ENCODE measurements around the gene TM7SF3. TPM values are rescaled to one million over a fixed set of nuclear protein-coding genes. Genes with fewer than 3 reads are reported as not detected.

TM7SF3 gene
- total and polyA plus RNA-seq, 2 donors from 2014 or later, result 63.1 to 70.1 TPM

DNA sequence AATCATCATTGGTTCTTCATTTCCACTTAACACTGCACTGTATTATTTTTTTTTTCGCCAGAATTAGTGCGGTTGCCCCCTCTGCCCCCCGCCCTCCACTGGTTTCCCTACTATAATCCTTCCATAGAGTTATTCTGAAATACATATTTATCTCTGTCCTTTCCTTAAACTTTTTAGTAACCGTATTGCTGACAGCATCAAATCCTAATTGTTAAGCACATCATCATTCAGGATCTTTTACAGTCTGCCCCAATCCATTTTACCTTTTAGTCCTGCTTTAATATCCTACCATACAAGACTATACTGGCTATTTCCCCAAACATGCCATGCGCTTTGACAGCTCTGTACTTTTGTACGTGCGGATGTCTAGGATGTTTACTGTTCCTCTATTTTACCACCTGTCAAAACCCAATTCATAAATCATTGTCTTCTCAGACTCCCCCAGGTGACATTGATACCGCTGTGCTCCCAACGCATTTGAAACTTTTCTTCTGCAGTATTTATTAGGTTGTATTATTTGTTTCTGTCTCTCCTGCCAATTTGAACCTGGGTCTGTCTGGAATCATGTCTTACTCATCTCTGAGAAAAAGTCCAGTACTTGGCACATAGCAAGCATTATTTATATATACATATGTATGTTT lies 74.9 kb downstream of the TM7SF3 start:
- no peak for FAIRE-seq
- TF ChIP-seq, protein P1, sequence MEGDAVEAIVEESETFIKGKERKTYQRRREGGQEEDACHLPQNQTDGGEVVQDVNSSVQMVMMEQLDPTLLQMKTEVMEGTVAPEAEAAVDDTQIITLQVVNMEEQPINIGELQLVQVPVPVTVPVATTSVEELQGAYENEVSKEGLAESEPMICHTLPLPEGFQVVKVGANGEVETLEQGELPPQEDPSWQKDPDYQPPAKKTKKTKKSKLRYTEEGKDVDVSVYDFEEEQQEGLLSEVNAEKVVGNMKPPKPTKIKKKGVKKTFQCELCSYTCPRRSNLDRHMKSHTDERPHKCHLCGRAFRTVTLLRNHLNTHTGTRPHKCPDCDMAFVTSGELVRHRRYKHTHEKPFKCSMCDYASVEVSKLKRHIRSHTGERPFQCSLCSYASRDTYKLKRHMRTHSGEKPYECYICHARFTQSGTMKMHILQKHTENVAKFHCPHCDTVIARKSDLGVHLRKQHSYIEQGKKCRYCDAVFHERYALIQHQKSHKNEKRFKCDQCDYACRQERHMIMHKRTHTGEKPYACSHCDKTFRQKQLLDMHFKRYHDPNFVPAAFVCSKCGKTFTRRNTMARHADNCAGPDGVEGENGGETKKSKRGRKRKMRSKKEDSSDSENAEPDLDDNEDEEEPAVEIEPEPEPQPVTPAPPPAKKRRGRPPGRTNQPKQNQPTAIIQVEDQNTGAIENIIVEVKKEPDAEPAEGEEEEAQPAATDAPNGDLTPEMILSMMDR (IDR thresholded peaks at IDR 0.05; ENCODE audit: borderline replicate concordance, extremely low read depth, insufficient read depth), result no peak
- peak overlapping the region in 1 of 2 donors; percentile 98 for H3K27ac ChIP-seq (ENCODE audit: low read depth in 2 of 2, low read length in 2 of 2)
- no peaks in the 10 kb centered on the region for H3K27me3 ChIP-seq (ENCODE audit: control insufficient read depth, insufficient read depth, low read length)
- intact Hi-C loops (cut with DNase I), result no loop called here
- H3K36me3 ChIP-seq (ENCODE audit: control insufficient read depth in 2 of 3, insufficient read depth in 3 of 3, low read length in 3 of 3), result no peaks in the 10 kb centered on the region
- DNase-seq, result peak in 2 of 5 donors; percentile 26 to 43
- H3K9me3 ChIP-seq (ENCODE audit: control insufficient read depth in 2 of 3, insufficient read depth in 1 of 3, low read length in 3 of 3), result no peaks in the 10 kb centered on the region
- peak overlapping the region; percentile 82 to 96 (median 83) for H3K9ac ChIP-seq (ENCODE audit: low read length in 3 of 3)
- peaks cover 0 to 13% (median 5%) of the 10 kb centered on the region in 3 donors for H3K4me1 ChIP-seq (ENCODE audit: control insufficient read depth in 2 of 3, insufficient read depth in 2 of 3, low read depth in 1 of 3, low read length in 3 of 3)
- H3K4me3 ChIP-seq (ENCODE audit: low read length in 3 of 3), result peak overlapping the region; percentile 89 to 99 (median 91)

DNA sequence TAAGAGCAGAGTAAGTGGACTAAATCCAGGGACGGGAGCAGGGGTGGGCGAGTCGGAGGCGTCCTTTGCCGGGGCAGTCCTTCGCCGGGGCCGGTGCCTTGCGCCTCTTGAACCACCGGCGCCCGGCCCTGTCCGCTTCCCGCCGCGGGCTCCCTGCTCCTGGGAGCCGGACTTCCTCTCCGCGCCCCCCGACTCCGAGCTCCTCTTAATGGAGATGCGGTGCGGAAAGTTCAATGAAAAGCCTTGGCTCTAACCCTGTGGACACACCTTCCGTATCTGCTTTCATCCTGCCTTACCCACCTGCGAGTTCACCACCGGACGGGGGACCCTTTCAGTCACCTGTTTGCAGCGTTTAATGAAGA lies 75.5 kb downstream of the TM7SF3 start:
- Histone ChIP-seq H3K27ac (ENCODE audit: low read depth in 2 of 2, low read length in 2 of 2) (peak overlapping the region; percentile 96 to 98), H3K9ac (ENCODE audit: low read length in 3 of 3) (peak overlapping the region; percentile 82 to 96 (median 83)), H3K36me3 (ENCODE audit: control insufficient read depth in 2 of 3, insufficient read depth in 3 of 3, low read length in 3 of 3) (no peaks in the 10 kb centered on the region), H3K4me3 (ENCODE audit: low read length in 3 of 3) (peak overlapping the region; percentile 89 to 99 (median 91)), H3K9me3 (ENCODE audit: control insufficient read depth in 2 of 3, insufficient read depth in 1 of 3, low read length in 3 of 3) (no peaks in the 10 kb centered on the region), H3K27me3 (ENCODE audit: control insufficient read depth, insufficient read depth, low read length) (no peaks in the 10 kb centered on the region), H3K4me1 (ENCODE audit: control insufficient read depth in 2 of 3, insufficient read depth in 2 of 3, low read depth in 1 of 3, low read length in 3 of 3) (peaks cover 0 to 13% (median 5%) of the 10 kb centered on the region in 3 donors)
- DNase-seq (no peak), FAIRE-seq (no peak)
- intact Hi-C loops (cut with DNase I), result no loop called here
- TF ChIP-seq, protein P1 (IDR thresholded peaks at IDR 0.05; ENCODE audit: borderline replicate concordance, extremely low read depth, insufficient read depth), result no peak

DNA sequence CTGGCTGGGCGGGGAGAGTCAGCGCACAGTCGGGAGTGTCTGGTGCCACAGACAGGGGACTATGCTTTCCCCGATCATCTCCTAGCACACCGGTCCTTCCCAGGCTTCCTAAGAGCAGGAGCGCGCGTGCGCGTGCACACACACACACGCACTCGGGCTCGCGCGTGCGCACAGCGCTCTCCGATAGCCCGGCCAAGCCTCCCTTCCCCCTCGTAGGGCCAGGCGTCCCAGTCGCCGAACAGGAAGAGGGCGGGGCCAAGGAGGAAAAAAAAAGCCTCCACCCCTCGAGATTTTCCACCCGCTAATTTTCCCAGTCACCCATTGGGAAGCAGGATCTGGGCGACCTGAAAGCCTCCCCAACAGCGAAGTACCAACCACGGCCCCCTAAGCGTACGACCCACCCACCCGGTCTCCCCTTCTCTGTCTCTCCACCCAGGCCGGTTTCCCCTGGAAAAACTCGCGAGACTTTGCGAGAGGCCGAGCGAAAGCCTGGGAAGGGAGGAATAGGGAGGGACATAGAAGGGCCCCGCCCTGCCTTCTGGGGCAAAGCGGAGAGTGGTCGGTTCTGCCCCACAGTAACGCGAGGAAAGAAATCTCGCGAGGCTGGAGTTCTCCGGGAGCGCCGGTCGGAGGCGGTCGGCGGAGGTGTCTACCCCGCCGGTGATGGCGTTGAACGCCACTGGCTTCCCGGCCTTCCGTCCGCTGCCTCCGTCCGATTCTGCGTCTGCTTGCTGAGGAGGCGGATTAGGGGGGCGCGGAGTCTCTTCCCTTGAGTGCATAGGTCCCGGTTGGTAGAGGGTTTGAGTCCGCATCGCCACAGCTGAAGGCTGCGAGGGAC lies 76.1 kb downstream of the TM7SF3 start, which contains the start of the genes FGFR1OP2 and INTS13:
TSS of gene FGFR1OP2 (plus strand) at position 608 of the 838 bp plus-strand sequence. CDS start 15,689 bp downstream, outside the sequence.
TSS of gene INTS13 (minus strand) at position 119 of the 838 bp plus-strand sequence. CDS start 1,178 bp downstream, outside the sequence.
- Histone ChIP-seq H3K9me3 (ENCODE audit: control insufficient read depth in 2 of 3, insufficient read depth in 1 of 3, low read length in 3 of 3) (no peaks in the 10 kb centered on the region), H3K27me3 (ENCODE audit: control insufficient read depth, insufficient read depth, low read length) (no peaks in the 10 kb centered on the region), H3K4me3 (ENCODE audit: low read length in 3 of 3) (peak within 1 kb of the TSS; percentile 89 to 99 (median 91)), H3K4me1 (ENCODE audit: control insufficient read depth in 2 of 3, insufficient read depth in 2 of 3, low read depth in 1 of 3, low read length in 3 of 3) (peaks cover 0 to 13% (median 5%) of the 10 kb centered on the region in 3 donors), H3K27ac (ENCODE audit: low read depth in 2 of 2, low read length in 2 of 2) (peak within 1 kb of the TSS; percentile 96 to 98), H3K9ac (ENCODE audit: low read length in 3 of 3) (peak within 1 kb of the TSS; percentile 83 to 96 (median 87)), H3K36me3 (ENCODE audit: control insufficient read depth in 2 of 3, insufficient read depth in 3 of 3, low read length in 3 of 3) (no peaks in the 10 kb centered on the region)
- TF ChIP-seq, protein P1 (IDR thresholded peaks at IDR 0.05; ENCODE audit: borderline replicate concordance, extremely low read depth, insufficient read depth), result no peak
- DNase-seq (peak; percentile 99 to 100 (median 99)), FAIRE-seq (peak; percentile 17)
- intact Hi-C loops (cut with DNase I), result no loop called here

Measured in kidney (tissue), 14 donors.